Ramos (cell line): Measurements from ENCODE around the gene POU4F1.

Experiments
- in situ Hi-C: fragments of 300-500 bp; cut with MboI; formaldehyde crosslinking; loops from one replicate; pipeline ENCODE4 v1.14.3; 2022; ENCODE audit warnings: low sequenced_read_pairs; ENCODE audit not compliant: unreplicated experiment

POU4F1 gene

DNA sequence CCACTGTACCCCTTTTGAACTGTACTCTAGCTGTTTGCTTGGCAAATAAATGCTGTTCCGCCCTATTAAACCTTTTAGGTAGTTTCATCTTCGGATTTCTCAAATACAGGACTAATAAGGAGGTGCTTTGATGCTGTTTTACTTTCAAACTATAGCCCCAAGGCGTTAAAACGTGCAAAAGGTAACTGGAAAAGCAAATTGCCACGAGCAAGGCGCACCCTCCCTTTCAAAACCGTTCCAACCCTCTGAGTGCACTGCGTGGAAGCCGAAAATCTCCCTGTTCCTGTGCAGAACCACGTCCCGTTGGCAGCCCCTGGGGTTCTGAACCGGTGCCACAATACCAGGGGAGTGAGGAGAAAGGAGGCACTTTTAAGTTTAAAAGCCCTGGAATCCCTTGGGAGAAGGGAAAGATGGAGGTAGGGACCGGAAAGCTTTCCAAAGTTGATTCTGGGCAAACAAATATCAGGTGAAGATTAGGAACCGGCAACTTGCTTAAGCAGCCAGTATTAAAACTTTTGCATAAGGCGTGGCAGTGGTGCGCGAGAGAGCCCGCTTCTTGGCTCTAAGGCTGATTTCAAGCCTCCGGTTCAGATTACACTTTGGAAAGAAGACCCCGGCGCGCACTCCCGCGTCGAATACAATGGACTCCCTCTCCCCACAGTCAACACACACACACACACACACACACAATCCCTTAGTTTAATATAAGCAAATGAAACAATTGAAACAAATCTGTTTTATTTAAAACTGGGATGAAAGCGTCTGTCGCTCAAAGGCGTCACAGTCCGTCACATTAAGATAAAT, 9.5 kb downstream of the POU4F1 start:
- in situ Hi-C loops, result no loop called here

DNA sequence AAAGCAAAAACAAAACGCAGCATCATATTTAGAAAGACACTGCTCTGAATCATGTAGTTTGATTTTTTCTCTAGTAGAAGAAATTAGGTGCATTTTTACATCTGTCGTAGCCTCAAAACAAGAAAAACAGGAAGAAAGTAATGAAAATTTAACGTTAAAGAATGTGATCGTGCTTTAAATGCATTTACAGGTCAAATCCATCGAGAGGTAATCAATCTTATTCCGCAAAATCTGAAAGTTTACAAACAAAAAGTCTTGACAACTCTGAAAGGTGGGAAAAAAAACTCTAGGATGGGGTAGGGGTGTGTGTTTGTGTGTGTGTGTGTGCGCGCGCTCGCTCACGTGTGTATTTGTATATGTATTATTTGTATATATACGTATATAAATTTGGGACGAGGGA, 10.2 kb downstream of the POU4F1 start:
- in situ Hi-C loops, result no loop called here

DNA sequence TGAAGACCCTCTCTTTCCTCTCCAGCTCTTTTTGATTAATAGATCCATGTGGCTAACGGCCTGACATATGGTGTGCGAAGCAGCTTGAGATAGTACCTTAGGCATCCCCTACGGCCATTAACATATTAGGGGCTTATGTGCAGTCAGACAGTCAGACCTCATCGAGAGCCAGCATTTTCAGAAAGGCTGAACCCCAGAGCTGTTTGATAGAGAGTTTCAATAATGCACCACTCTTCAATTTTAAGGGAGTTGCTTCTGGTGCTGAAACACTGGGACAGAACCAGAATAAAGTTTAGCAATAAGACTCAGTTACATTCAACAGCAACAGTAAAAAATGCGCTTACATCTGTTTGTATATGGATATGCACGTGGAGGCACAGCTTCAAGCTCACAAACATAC, 10.8 kb downstream of the POU4F1 start:
- in situ Hi-C loops, result no loop called here

DNA sequence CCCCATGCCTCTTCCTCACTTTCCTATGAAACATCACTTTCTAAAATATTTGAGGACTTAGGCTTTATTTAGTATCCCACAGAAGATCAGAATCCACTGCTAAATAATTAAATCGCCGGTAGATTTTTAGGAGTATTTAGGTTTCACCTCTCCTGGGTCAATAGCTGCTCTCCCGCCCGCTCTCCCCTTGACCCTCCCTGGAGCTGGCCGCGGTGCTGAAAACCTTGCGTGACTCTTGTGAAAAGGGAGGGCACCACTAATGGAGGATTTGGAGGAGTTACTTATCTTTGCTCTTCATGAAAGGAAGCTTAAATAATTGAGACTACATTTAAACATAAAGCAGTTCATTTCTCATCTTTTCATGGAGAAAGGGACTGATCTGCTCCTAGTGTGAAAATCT, 14.1 kb downstream of the POU4F1 start:
- in situ Hi-C loops, result no loop called here

DNA sequence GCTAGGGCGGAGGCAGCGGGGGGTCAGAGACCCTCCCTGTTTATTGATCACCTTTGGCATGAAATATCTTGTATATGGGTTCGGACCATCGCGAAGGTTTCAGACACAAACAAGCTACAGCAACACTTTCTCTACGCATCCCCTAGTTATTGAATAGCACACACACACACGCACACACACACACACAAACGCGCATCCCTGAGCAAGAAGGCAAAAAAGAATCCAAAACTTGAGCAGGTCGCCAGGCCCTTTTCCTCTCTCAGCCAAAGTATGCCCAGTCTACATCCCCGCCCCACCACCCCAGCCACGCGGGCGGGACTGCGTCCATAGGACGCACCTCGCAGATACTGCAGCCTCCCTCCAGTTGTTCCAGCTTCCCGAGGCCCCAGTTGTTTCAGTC, 16.0 kb downstream of the POU4F1 start:
- in situ Hi-C loops, result no loop called here

DNA sequence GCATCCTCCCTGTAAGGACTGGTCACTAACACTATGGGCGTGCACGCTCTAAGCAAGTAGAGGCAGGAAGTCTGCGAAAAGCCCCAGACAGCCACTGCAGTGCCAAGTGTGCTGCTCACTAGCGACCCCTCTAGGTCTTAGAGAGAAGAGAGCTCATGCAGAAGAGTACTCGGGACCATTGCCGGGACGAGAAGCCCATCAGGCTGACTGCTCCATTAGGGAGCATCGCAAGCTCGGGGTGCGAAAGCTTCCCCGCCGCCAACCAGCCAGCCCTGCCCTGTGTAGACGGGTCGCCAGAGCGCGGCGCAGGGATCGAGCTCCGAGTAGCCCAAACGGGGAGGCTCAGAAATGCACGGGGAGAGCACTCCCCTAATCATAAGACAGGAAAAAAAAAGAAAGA, 16.6 kb downstream of the POU4F1 start:
- in situ Hi-C loops, result no loop called here

DNA sequence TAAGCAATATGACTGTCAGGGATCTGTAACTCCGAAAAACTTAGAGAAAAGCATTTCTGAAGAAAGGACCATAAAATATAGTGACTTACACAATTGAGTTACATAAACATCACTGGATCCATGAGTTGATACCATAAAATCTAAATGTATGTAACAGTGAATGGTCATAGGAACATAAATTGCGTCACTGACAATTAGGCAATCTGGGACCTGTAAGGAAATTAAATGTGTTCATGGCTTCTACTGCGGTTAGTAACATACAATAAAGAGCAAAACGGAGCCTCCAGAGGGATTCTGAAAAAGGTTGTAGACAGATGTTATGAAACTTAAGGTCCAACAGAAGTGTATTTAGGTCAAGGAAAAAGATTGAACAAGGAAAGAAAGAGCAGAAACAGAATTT, 27.1 kb downstream of the POU4F1 start:
- in situ Hi-C loops, result no loop called here

DNA sequence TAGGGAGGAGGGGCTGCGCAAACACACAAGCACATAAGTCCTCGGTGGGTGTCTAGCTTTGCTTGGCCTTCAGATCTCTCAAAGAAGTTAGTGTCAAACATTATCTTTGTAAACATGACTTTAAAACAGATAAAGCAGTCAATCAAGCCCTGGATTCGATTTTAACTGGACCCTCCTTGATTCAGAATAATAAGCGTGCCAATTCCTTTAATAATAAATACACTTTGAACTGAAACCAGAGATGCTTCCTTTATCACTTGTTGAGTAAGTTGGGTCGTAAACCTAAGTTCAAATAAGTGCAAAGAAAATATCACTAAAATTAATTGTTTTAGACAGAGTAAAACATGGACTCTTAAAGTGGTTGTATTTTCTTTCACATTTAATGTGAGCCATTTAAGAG, 30.9 kb downstream of the POU4F1 start:
- in situ Hi-C loops, result no loop called here

DNA sequence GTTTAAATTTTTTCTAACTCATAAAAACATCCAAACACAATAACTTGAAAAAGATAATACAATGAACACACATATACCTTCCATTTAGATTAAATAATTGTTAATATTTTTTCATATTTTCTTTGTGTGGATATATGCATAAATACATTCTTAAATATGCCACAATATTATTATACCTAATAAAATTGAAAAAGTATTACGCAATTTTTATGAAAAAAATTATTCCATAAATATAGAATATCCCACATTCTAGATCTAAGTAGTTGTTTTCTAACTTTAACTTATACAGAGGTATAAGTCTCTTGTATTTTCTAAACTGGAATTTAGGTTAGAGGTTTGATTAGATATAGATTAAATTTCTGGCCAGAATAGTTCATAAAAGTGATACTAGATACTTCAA, 34.3 kb downstream of the POU4F1 start:
- in situ Hi-C loops, result no loop called here

DNA sequence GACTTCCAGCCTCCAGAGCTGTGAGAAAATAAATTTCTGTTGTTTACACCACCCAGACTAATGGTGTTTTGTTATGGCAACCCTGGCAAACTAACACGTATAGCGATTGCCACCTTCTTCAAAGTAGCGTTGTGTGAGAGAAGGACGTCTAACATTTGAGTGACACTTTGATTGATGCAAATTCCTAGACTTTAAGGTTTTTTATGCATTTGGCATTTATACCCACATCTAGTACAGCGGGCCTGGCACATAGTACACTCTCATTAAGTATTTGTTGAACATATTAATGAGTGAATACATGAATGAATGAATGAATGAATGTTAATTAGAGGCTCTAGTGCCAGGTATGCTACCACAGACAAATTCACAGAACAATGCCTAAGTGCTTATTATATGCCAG, 36.7 kb downstream of the POU4F1 start:
- in situ Hi-C loops, result no loop called here

DNA sequence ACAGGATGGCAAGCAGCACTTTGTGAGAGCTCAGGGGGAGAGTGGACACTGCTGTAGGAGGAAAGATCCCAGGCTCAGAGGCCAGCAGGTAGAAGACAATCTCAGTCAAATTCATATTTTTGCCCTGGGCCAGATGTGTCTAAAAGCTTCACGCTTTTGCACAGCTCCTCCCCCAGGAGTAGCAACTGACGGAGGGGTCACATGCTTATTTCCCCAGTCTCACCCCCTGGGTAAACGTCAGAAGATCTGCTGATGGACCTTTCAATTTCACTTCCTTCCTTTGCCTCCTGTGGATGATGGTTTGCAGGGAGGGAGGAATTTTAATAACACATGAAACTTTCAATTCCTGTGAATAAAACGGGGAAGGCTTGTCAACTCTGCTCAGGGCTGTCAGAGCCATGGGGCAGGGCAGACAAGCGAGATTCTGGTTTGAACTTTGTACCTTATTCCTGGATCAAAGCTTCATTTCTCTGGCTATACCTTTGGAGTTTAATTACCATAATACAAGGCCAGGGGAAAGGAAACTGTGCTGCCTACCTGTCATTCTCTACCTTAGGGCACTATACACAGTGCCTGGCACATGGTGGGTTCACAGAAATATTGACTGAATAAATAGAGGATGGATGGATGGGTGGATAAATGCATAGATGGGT, 41.0 kb downstream of the POU4F1 start:
- in situ Hi-C loops, result no loop called here
